ENCODE data around the gene MPP1.

DNA sequence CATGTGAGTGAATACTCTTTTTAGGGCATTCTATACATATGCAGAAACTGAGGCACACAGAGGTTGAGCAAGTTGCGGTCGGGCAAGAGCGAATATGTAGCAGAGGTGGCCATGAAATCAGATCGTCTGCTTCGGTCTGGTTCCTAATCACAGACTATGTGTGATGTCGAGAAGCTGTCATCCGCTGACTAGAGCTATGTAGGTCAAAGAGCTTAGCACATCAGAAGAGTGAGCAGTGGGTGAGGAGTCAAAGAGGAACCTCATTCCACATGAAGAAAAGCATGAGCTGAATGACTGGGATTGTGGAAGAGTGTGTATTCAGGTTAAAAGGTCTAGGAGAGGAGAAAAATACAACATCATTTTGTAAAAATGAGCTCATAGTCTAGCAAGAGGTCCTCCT lies 73.4 kb downstream of the MPP1 start:
- TF ChIP-seq POLR2A (IDR thresholded peaks at IDR 0.05) (no peak), CTCF (IDR thresholded peaks at IDR 0.05) (no peak)
